Sigmoid colon (tissue), 7 donors: ENCODE data around the gene TCP11X2. TPM values are rescaled to one million over a fixed set of nuclear protein-coding genes. Genes with fewer than 3 reads are reported as not detected.
"Not testable (repeated sequence)": the region's sequence is repeated elsewhere in the genome, so short reads cannot be mapped to it uniquely, and the experiment has no call there.

Experiments
- DNase-seq: peaks from one replicate; pipeline ENCODE4 v3.0.0-alpha.2; 2019
- H3K27ac ChIP-seq, 4 donors: fragments of 200-600 bp; sonication (generic); one replicate each; pipeline ENCODE4 v1.5.1; 2016 to 2019; ENCODE audit warnings: mild to moderate bottlenecking in 1 of 4
- H3K27me3 ChIP-seq, 3 donors: fragments of 200-600 bp; sonication (generic); one replicate each; pipeline ENCODE4 v1.5.1; 2019; ENCODE audit warnings: mild to moderate bottlenecking in 1 of 3
- H3K36me3 ChIP-seq, 4 donors: fragments of 200-600 bp; sonication (generic); one replicate each; pipeline ENCODE4 v1.5.1; 2016 to 2019
- H3K4me1 ChIP-seq, 4 donors: fragments of 200-600 bp; sonication (generic); one replicate each; pipeline ENCODE4 v1.5.1; 2017 to 2019
- H3K4me3 ChIP-seq, 4 donors: fragments of 200-600 bp; sonication (generic); one replicate each; pipeline ENCODE4 v1.5.1; 2017 to 2019; ENCODE audit warnings: mild to moderate bottlenecking in 2 of 4, moderate library complexity in 1 of 4
- H3K9me3 ChIP-seq, 4 donors: fragments of 200-600 bp in 3 of 4; sonication (generic) in 3 of 4; one replicate each; pipeline versions ENCODE4 v1.5.1 to v1.6.1; 2013 to 2019
- CTCF ChIP-seq, 4 experiments: fragments of 450-650 bp in 3 of 4; fragments of 200-600 bp in 1 of 4; IDR thresholded peaks; one replicate each; pipeline ENCODE4 v1.5.1; 2016 to 2019; ENCODE audit warnings: antibody characterized with exemption in 4 of 4, mild to moderate bottlenecking in 3 of 4, moderate library complexity in 2 of 4
- EP300 ChIP-seq, 4 donors: sonication (generic); formaldehyde crosslinking; IDR thresholded peaks; one replicate each; pipeline ENCODE4 v1.6.1; 2017; ENCODE audit warnings: antibody characterized with exemption in 4 of 4
- POLR2A ChIP-seq, 2 donors: fragments of 450-650 bp; IDR thresholded peaks; one replicate each; pipeline ENCODE4 v1.6.1; 2016; ENCODE audit warnings: antibody characterized with exemption in 2 of 2, mild to moderate bottlenecking in 2 of 2, moderate library complexity in 2 of 2
- POLR2AphosphoS5 ChIP-seq, 4 donors: sonication (generic); formaldehyde crosslinking; IDR thresholded peaks; one replicate each; pipeline ENCODE4 v1.6.1; 2017; ENCODE audit warnings: antibody characterized with exemption in 4 of 4
- WGBS, 2 donors: extraction: QIAGEN DNeasy Blood & Tissue Kit; methylation state at CpG; one replicate each; pipeline ENCODE4 v1.1.7; 2013; 5-methylcytosine and 5-hydroxymethylcytosine counted together
- intact Hi-C: fragments of 100-400 bp; cut with DNase I; formaldehyde crosslinking; loops from one replicate; pipeline ENCODE4 v1.15.1; 2023
- polyA plus RNA-seq, 3 donors: library from polyadenylated mRNA; stranded (reverse); fragments of 200-250 nt; gene quantifications; one replicate each; pipeline ENCODE4 v1.2.3, GENCODE V29; 2013
- total RNA-seq, 4 donors: library from RNA; depleted of rRNA; stranded (reverse); fragments of >200 nt; gene quantifications; one replicate each; pipeline ENCODE4 v1.1.0, GENCODE V29; 2016
- donor health status: healthy with polysubstance abuse.
- donor health status: Bipolar disorder and iron deficiency.
- donor health status: healthy.

Gene TCP11X2
- total RNA-seq, result not detected
- polyA plus RNA-seq, result not detected

DNA sequence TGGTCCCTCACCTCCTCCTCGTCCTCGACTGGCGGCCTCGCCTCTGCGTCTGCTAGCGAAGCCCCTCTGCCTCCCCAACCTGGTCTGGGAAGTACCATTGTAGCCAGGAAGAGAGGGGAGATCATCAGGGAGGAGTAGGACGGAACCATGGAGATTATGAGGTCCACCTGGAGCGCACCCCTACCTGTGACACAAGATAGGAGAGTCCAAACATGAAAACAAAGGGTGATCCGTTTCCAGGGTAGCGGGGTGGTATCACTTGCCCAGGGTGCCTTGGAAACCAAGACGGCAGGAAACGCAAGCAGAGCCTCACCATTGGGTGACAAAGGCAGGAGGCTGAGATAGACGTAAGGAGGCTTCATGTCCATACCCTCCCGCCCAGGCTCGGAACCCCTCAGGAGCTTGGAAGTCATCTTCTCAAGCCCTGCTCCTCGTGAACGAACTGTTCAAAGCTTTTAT is at the start of gene TCP11X2:
TCP11X2 (minus strand) TSS at position 51 of the 459 bp plus-strand sequence.
- intact Hi-C loops, H3K27me3 ChIP-seq, H3K4me3 ChIP-seq, H3K27ac ChIP-seq, H3K9me3 ChIP-seq, DNase-seq, H3K36me3 ChIP-seq, H3K4me1 ChIP-seq: not testable (repeated sequence)
- 54 to 60% methylated on average over 7 of the region's 17 CpGs for WGBS, 2 donors

GRCh38 chrX:102517326-102517725 is 45.7 kb upstream of the TCP11X2 start:
- no peaks in the 10 kb centered on the region for H3K9me3 ChIP-seq
- H3K27me3 ChIP-seq, result peaks cover 0 to 4% (median 0%) of the 10 kb centered on the region in 3 donors
- no peak overlapping the region for H3K4me3 ChIP-seq
- no peak for DNase-seq
- peak overlapping the region in 1 of 4 donors; percentile 18 for H3K27ac ChIP-seq
- peaks cover 0 to 9% (median 3%) of the 10 kb centered on the region in 4 donors for H3K4me1 ChIP-seq
- no peaks in the 10 kb centered on the region for H3K36me3 ChIP-seq
- 36 to 42% methylated on average over 7 of the region's 7 CpGs for WGBS, 2 donors
- intact Hi-C loops, result loop anchor here (5.0 to 10.0 kb wide), 2 partner anchors 135 to 207 kb away; partner anchors contain the start of genes GPRASP1 and GPRASP3
- TF ChIP-seq EP300 (IDR thresholded peaks at IDR 0.05) (no peak), POLR2A (IDR thresholded peaks at IDR 0.05) (no peak), CTCF (IDR thresholded peaks at IDR 0.05) (no peak), POLR2AphosphoS5 (IDR thresholded peaks at IDR 0.05) (no peak)

DNA sequence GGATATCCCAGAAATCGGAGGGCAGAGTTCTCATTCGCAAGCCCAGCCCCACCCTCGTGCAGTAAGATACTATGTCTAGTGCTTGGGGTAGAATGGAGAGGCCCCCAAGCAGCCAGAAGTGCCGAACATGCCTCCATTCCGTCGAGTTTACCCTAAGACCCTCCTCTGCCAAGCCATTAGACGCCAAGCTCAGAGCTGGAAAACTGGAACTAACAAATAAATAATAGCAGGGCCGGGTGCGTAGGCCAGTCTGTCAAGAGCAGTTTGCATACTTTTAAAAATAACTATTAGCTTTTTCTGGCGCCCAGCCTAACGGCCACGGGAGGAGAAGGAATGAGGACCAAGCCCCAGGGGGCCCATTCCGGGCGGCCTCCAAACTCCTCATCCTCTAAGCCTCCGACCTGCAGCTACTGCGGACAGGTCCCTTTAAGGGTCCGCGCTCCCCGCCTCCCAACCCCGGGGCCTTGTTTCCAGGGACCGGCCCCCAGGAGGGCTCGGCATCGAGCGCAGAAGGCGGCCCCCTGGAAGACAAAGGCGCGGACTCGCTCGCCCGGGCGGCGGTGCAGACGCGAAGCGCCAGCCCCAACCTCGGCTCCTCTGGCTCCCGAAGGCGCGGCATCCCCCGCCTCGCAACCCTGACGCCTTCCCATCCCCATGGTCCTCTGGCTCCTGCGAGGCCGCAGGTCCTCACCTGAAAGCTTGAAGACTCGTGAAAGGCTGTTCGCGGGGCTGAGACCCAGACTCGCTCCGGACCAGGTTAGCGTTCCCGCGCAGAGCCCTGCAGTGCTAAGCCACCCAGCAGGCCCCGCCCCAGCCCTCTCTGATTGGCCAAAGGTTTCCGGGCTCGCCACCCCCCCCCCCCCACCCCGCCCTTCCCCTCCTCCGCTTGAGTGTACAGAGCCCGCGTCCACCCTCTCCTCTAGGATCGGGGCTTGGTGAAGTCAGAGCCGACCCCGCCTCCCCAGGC is 44.6 kb upstream of the TCP11X2 start, which contains the start of gene TMSB15A:
TMSB15A (minus strand) TSS at position 765 of the 967 bp plus-strand sequence.
- 1% methylated on average over 60 to 61 of the region's 62 CpGs for WGBS, 2 donors
- H3K27ac ChIP-seq, result peak within 1 kb of the TSS in 2 of 4 donors; percentile 31 to 49

GRCh38 chrX:102514536-102514935 is 42.9 kb upstream of the TCP11X2 start:
- no peaks in the 10 kb centered on the region for H3K36me3 ChIP-seq
- no peak for DNase-seq
- TF ChIP-seq POLR2A (IDR thresholded peaks at IDR 0.05) (no peak), CTCF (IDR thresholded peaks at IDR 0.05) (no peak), EP300 (IDR thresholded peaks at IDR 0.05) (no peak), POLR2AphosphoS5 (IDR thresholded peaks at IDR 0.05) (no peak)
- H3K9me3 ChIP-seq, result no peaks in the 10 kb centered on the region
- peaks cover 0 to 4% (median 0%) of the 10 kb centered on the region in 3 donors for H3K27me3 ChIP-seq
- WGBS, 2 donors, result 55 to 90% methylated on average over 1 of the region's 1 CpG
- H3K27ac ChIP-seq, result no peak overlapping the region
- intact Hi-C loops, result loop anchor here (10.0 kb wide), 1 partner anchor 210 kb away; the partner anchor contains the start of gene GPRASP3
- H3K4me1 ChIP-seq, result peaks cover 0 to 9% (median 3%) of the 10 kb centered on the region in 4 donors
- H3K4me3 ChIP-seq, result no peak overlapping the region

More for the DNA sequence above, 44.6 kb upstream of the TCP11X2 start, which contains the start of gene TMSB15A:
- intact Hi-C loops, result loop anchor here (5.0 to 10.0 kb wide), 2 partner anchors 136 to 209 kb away; partner anchors contain the start of genes GPRASP1 and GPRASP3
- TF ChIP-seq POLR2A (IDR thresholded peaks at IDR 0.05), result no peak
- TF ChIP-seq CTCF (IDR thresholded peaks at IDR 0.05), result no peak
- DNase-seq, result peak; percentile 79
- no peaks in the 10 kb centered on the region for H3K36me3 ChIP-seq
- H3K4me3 ChIP-seq, result peak within 1 kb of the TSS; percentile 15 to 52 (median 45)
- H3K27me3 ChIP-seq, result peaks cover 0 to 4% (median 0%) of the 10 kb centered on the region in 3 donors
- H3K4me1 ChIP-seq, result peaks cover 0 to 9% (median 3%) of the 10 kb centered on the region in 4 donors
- no peaks in the 10 kb centered on the region for H3K9me3 ChIP-seq

- no peak for DNase-seq
- WGBS, 2 donors, result 91 to 94% methylated on average over 2 of the region's 2 CpGs
- TF ChIP-seq POLR2AphosphoS5 (IDR thresholded peaks at IDR 0.05) (no peak), CTCF (IDR thresholded peaks at IDR 0.05) (no peak), EP300 (IDR thresholded peaks at IDR 0.05) (no peak), POLR2A (IDR thresholded peaks at IDR 0.05) (no peak)
- Histone ChIP-seq H3K9me3 (no peaks in the 10 kb centered on the region), H3K27me3 (no peaks in the 10 kb centered on the region), H3K27ac (no peak overlapping the region), H3K4me3 (no peak overlapping the region), H3K4me1 (no peaks in the 10 kb centered on the region), H3K36me3 (no peaks in the 10 kb centered on the region)
- intact Hi-C loops, result no loop called here
Observed at GRCh38 chrX:102498732-102499131, 27.1 kb upstream of the TCP11X2 start.
